Activated effector memory CD4-positive, alpha-beta T cell treated with anti-CD3 and anti-CD28 coated beads, Interleukin-2, amount 50 U/mL, for 16 hours (primary cell): Measurements from ENCODE around the gene RNLS.
"Not testable (repeated sequence)": the region's sequence is repeated elsewhere in the genome, so short reads cannot be mapped to it uniquely, and the experiment has no call there.

Experiments
- DNase-seq: peaks from one replicate; pipeline ENCODE4 v3.0.0-alpha.2; 2020

RNLS gene

GRCh38 chr10:88333248-88333630 is 249.9 kb downstream of the RNLS start:
- no peak for DNase-seq

DNA sequence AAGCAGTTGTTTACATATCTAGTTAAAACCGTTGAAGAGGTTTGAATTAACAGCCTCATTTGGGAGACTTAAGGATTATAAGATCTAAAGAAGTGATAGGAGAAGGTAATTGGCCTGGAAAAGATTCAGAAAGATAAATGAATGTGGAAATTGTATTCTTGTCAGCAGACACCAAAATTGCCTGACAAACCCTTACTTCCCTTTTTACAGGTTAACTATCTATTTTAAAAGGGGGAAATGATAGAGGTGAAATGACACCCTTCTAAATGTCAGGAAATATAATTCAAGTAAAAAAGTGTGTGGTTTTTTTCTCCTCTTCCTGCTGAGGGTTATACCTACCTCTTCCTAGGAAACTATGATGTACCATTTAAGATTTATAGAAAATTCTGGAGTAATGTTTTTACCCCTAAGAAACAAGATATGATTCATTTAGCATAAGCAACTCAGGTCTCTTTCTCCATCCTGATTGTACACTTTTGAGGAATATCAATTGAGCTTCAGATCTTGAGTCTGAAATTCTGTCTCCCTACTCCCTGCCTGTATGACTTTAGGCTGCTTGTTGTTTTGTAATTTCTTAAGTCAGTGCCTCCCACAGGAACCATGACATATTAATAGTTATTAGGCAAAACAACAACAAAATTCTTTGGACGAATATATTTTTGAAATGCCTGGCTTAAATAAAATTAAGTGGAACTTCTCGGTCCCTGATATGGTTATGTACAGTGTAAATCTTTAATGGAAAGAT is 250.4 kb downstream of the RNLS start:
- no peak for DNase-seq

- no peak for DNase-seq
These were observed 252.9 kb downstream of the RNLS start for GRCh38 chr10:88330174-88330573.

DNA sequence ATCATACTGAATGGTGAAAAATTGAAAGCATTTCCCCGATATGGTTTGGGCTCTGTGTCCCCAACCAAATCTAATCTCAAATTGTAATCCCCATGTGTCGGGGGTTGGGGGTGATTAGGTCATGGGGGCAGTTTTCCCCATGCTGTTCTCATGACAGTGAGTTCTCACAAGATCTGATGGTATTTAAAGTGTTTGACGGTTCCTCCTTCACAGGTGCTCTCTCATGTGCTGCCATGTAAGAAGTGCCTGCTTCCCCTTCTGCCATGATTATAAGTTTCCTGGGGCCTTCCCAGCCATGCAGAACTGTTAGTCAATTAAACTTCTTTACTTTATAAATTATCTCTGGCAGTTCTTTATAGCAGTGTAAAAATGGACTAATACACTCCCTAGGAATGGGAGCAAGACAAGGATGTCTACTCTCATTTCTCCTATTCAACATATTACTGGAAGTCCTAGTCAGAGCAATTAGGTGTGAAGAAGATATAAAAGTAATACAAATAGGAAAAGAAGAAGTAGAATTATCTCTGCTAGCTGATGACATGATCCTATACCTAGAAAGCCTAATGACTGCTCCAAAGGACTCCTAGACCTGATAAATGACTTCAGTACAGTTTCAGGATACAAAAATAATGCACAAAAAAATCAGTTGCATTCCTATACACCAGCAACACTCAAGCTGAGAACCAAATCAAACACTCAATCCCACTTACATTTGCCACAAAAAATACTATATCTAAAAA is 260.6 kb downstream of the RNLS start:
- DNase-seq, result no peak

GRCh38 chr10:88319960-88320517 is 263.1 kb downstream of the RNLS start:
- no peak for DNase-seq

- DNase-seq, result no peak
These were observed 264.3 kb downstream of the RNLS start for GRCh38 chr10:88318803-88319202.

DNA sequence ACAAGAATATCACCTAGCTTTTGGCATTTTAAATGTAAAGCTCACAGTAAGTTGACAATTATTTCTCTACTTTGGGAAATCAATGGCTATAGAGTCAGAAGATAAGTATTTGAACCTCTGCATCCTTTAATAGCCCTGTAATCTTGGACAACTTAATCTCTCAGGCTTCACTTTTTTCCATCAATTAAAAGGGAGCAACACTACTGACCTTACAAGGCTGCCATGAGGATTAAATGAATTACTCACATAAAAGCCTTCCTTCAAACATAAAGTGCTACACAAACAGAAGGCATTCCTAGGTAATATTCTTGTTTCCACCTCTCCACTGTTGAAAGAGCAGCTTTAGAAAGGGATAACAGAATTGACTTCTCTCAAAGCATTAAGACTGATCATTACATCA is 266.0 kb downstream of the RNLS start:
- no peak for DNase-seq

GRCh38 chr10:88316292-88316861 is 266.7 kb downstream of the RNLS start:
- no peak for DNase-seq

DNA sequence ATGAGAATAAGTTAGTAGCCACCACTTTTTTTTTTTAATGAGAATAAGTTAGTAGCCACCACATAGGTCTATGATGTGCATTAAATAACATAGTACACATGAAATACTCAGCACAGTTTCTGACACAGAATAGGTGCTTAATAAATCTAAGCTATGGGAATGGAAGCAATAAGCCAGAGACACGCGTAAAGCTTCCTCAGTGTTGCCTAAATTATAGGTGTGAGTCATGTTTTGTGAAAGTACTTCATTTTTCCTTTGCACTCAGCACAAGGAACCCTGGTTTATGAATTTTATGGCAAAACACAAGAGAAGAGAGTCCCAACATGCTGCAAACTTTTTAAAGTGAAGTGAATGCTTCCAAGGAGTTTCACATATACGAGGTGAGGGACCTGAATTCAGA is 267.4 kb downstream of the RNLS start:
- DNase-seq, result no peak

GRCh38 chr10:88314362-88314761 is 268.8 kb downstream of the RNLS start:
- DNase-seq, result no peak

DNA sequence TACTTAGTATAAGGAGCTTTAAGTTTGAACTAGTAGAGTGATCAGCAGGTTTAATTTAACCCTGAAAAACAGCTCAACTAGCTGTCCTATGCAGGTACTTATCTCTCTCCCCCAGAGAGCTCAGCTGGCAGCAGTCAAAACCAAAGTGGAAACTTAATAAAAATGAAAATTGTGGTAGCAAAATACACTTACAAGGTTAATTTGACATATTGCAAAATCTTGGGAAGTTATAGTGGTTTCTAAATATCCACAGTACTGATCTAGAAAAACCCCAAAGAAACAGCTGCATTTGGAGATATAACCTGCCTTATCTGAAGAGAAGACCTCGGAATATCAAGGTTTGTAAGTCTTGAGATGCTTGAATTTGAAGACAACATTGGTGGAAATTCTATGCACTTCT is 269.2 kb downstream of the RNLS start:
- no peak for DNase-seq

DNA sequence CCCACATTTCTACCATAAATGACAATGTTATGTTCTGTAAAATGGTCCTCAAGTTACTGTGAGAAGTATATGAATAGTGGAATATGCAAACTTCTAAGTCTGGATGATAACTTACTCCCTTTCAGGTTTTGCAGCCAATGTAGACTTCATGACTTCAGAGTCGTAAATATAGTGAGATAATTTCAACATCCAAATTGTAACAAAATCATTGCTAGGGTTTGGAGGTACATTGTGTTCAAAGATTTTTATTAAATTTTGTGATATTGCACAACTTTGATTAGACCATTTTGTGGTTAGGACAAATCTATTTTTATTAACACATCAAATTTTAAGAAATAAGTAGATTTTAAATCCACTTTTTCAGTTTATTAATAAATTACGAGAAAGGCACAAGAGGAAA is 270.3 kb downstream of the RNLS start:
- DNase-seq, result no peak

DNA sequence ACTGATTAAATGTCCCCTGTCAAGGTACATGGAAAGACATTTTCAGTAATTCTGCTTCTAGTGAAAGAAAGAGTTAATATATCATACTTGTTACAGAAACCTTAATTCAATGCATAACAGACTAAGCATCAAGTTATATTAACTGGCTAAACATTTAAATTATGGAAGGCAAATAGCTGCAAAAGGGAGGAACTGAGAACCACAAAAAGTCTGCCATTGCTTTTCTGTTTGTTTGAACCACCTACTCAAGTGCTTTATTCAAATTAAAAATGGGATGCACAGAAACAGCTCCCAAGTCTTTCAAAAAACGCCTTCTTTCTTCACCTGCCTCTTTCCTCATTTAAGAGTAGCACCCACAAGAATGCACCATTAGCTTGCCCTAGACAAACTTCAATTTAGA is 271.9 kb downstream of the RNLS start:
- no peak for DNase-seq

DNA sequence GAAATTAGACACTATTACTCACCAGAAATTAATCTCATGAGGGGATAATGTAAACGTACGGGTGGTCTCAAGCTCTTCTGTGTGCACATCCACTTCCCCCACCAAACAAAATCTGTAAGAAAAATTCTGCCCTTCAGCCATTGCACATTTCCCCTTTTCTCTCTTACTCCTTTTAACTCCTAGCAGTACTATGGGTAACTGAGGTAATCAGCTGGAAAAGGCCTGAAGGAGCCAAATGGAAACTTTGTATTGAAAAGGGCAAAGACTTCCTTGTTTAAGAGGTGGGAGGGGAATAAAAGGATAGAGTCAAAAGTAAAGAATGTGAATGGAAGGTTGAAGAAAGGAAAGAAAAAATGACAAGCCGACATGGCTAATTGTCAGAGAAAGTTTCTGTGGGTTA is 273.8 kb downstream of the RNLS start:
- no peak for DNase-seq

DNA sequence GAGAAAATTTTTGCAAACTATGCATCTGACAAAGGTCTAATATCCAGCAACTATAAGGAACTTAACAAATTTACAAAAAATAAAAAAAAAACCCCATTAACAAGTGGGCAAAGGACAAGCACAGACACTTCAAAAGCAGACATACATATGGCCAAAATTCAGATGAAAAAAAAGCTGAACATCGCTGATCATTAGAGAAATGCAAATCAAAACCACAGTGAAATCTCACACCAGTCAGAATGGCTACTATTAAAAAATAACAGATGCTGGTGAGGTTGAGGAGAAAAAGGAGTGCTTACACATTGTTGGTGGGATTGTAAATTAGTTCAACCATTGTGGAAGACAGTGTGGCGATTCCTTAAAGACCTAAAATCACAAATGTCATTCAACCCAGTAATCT is 274.8 kb downstream of the RNLS start:
- DNase-seq, result not testable (repeated sequence)

GRCh38 chr10:88299787-88300186 is 283.3 kb downstream of the RNLS start:
- DNase-seq, result no peak

GRCh38 chr10:88297103-88297502 is 286.0 kb downstream of the RNLS start:
- no peak for DNase-seq

DNA sequence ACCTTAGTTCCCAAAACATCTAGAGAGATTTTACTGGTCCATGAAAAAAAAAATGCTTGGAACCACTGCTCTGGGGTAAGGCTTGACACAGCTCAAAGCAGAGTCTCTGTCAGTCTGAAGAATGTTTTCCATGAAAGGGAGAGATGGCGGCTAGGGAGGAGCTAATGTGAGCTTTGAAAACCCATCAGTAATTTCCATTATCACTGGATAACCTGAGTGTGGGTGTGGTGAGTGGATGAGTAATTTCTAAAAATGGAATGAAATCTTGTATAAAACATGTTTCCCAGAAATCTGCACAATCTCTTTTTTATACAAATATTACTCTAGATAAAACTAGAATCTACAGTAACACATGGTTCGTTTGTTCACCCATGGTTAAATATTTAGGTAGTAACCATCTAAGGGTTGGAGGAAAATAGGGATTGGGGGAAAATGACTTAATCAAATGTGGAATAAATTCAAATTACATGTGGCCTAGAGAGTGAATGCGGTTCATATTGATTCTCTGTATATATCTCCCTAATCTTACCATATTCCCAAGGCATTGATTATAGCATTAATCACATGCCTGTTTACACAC is 289.4 kb downstream of the RNLS start:
- DNase-seq, result no peak

- DNase-seq, result no peak
These were observed 290.0 kb downstream of the RNLS start for GRCh38 chr10:88293073-88293472.

- DNase-seq, result no peak
These were observed 291.0 kb downstream of the RNLS start for GRCh38 chr10:88292185-88292514.

GRCh38 chr10:88291289-88292184 is 291.6 kb downstream of the RNLS start:
- DNase-seq, result no peak

DNA sequence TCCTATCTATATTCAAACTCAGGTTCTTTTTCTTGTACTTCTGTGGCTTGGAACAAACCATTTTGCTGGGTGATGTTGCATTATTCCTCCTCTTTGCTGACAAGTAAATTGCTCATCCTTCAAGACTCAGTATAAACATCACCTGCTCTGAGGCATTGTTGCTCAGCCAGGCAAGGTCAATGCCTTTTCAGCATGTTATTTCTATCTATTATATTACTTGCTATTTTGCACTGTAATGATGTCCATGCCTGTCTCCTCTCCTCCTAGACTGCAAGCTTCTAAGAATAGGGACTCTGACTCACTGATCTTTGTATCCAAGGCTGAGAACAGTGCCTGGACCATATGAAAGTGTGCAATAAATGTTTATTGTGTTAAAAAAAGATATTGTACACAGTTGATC is 293.8 kb downstream of the RNLS start:
- no peak for DNase-seq
